ENCODE results near the gene ZNF441.
"Not testable (repeated sequence)": the region's sequence is repeated elsewhere in the genome, so short reads cannot be mapped to it uniquely, and the experiment has no call there.

ZNF441 gene

GRCh38 chr19:11754663-11755062, 12.1 kb upstream of the ZNF441 start:
- TF ChIP-seq CTCF (conservative IDR thresholded peaks at IDR 0.05; ENCODE audit: low read depth, low read length) = no peak
- no peak overlapping the region for H3K4me3 ChIP-seq (ENCODE audit: low read depth, low read length)
- no peak for DNase-seq (ENCODE audit: low read depth)

- DNase-seq (ENCODE audit: low read depth) = no peak
- no peak overlapping the region for H3K4me3 ChIP-seq (ENCODE audit: low read depth, low read length)
- TF ChIP-seq CTCF (conservative IDR thresholded peaks at IDR 0.05; ENCODE audit: low read depth, low read length) = no peak
Measured at GRCh38 chr19:11756965-11757364, 9.8 kb upstream of the ZNF441 start.

DNA sequence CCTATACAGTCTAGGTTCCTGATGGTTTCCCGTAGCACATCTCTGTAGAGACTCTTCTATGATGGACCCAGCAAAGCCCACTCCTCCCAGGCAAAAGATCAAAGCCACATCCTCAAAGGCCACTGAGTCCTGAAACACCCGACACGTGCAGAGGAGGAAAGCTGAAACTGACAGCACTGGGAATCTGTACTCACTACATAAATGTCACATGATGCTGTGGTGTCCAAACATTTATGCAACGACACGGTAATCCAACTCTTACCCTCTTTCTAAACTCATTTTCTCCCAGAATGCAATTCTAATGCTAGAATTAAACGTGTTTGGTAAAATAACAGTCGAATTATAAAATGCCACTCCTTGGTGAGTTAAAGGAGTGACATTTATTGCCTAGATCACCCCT, 7.0 kb upstream of the ZNF441 start:
- H3K4me3 ChIP-seq (ENCODE audit: low read depth, low read length) = no peak overlapping the region
- no peak for TF ChIP-seq CTCF (conservative IDR thresholded peaks at IDR 0.05; ENCODE audit: low read depth, low read length)
- no peak for DNase-seq (ENCODE audit: low read depth)

DNA sequence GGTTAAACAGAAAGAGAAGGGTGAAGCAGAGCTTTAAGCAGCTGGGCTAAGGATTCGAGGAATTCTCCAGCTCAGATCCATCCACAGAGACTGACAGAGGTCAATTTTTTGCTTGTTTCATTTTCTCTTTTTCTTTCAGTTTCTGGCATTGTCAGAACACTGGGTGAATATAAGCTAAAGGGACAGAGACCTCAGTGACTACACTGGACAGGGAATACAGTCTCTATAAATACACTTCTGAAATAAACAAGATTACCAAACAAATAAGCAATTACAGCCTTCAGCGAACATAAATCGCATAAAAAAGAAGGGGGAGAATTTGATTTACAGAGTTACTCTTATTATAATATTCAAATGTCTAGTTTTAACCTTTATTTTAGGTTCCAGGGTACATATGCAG, 3.7 kb upstream of the ZNF441 start:
- DNase-seq (ENCODE audit: low read depth) = no peak
- H3K4me3 ChIP-seq (ENCODE audit: low read depth, low read length) = no peak overlapping the region
- no peak for TF ChIP-seq CTCF (conservative IDR thresholded peaks at IDR 0.05; ENCODE audit: low read depth, low read length)

DNA sequence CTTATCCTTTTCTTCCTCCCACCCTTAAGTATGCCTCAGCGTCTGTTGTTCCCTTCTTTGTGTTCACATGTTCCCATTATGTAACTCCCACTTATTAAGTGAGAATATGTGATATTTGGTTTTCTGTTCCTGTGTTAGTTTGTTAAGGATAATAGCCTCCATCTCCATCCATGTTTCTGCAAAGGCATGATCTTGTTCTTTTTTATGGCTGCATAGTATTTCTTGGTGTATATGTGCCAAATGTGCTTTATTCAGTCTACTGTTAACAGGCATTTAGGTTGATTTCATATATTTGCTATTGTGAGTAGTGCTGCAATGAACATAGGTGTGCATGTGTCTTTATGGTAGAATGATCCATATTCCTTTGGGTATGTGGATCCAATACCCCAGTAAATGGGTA, 3.2 kb upstream of the ZNF441 start:
- no peak overlapping the region for H3K4me3 ChIP-seq (ENCODE audit: low read depth, low read length)
- no peak for DNase-seq (ENCODE audit: low read depth)
- TF ChIP-seq CTCF (conservative IDR thresholded peaks at IDR 0.05; ENCODE audit: low read depth, low read length) = no peak

- no peak for TF ChIP-seq CTCF (conservative IDR thresholded peaks at IDR 0.05; ENCODE audit: low read depth, low read length)
- peak; percentile 39 for DNase-seq (ENCODE audit: low read depth)
- peak overlapping the region; percentile 92 for H3K4me3 ChIP-seq (ENCODE audit: low read depth, low read length)
Measured at GRCh38 chr19:11767633-11768133, 883 bp downstream of the ZNF441 start.

DNA sequence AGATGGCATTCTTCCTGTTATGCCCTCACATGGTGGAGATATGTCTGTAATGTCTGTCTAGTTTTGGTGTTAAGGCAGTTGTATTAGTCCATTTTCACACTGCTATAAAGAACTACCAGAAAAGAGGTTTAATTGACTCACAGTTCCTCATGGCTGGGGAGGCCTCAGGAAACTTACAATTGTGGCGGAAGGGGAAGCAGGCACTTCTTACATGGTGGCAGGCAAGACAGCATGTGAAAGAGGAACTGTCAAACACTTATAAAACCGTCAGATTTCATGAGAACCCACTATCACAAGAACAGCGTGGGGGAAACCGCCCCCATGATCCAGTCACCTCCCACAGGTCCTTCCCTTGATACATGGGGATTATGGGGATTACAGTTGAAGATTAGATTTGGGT, 3.2 kb downstream of the ZNF441 start:
- no peak for TF ChIP-seq CTCF (conservative IDR thresholded peaks at IDR 0.05; ENCODE audit: low read depth, low read length)
- H3K4me3 ChIP-seq (ENCODE audit: low read depth, low read length) = no peak overlapping the region
- DNase-seq (ENCODE audit: low read depth) = no peak

- not testable (repeated sequence) for DNase-seq (ENCODE audit: low read depth); H3K4me3 ChIP-seq (ENCODE audit: low read depth, low read length)
Measured at GRCh38 chr19:11771520-11771919, 4.7 kb downstream of the ZNF441 start.

DNA sequence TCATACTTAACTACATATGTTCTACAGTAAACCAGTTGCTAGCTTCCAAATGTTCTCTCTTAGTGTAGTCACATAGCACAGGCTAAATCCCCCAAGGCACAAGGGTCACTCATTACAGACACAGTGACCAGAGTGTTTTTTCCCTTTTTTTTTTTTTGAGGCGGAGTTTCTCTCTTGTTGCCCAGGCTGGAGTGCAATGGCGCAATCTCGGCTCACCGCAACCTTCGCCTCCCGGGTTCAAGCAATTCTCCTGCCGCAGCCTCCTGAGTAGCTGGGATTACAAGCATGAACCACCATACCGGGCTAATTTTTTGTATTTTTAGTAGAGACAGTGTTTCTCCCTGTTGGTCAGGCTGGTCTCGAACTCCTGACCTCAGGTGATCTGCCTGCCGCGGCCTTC, 9.9 kb downstream of the ZNF441 start:
- not testable (repeated sequence) for DNase-seq (ENCODE audit: low read depth); H3K4me3 ChIP-seq (ENCODE audit: low read depth, low read length)
